ENCODE results near the gene POFUT1.
A peak's percentile ranks its signal among the peaks of the same experiment; 100 is the strongest.
"Not testable (repeated sequence)": the region's sequence is repeated elsewhere in the genome, so short reads cannot be mapped to it uniquely, and the experiment has no call there.

DNA sequence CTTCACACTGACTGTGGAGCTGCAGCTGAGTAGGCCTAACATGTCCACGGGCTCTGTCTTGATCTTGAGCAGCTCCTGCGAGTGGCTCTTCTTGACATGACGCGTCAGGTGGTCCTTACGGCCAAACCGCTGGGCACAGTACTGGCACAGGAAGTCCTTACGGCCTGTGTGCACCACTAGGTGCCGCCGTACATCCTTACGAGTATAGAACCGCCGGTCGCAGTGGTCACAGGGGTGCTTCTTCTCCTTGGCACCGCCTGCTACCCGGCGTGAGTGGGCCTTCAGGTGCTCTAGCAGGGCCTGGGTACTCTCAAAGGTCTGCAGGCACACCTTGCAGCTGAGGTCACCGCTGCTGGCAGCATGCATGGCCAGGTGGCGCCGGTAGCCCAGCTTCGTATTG is 10.5 kb upstream of the POFUT1 start:
- TF ChIP-seq CTCF (IDR thresholded peaks at IDR 0.05); USF2 (IDR thresholded peaks at IDR 0.05); HOXA7 (CRISPR knock-in tag; IDR thresholded peaks at IDR 0.05); CHD2 (IDR thresholded peaks at IDR 0.05; ENCODE audit: low read length, partially characterized antibody); RFX5 (IDR thresholded peaks at IDR 0.05); MAZ (IDR thresholded peaks at IDR 0.05; ENCODE audit: borderline replicate concordance, low read depth, low read length); POLR2AphosphoS2 (conservative IDR thresholded peaks at IDR 0.05; ENCODE audit: low read length); BHLHE40 (IDR thresholded peaks at IDR 0.05; ENCODE audit: low read depth, low read length); EP300 (IDR thresholded peaks at IDR 0.05): not testable (repeated sequence)
- TF ChIP-seq, protein P1, sequence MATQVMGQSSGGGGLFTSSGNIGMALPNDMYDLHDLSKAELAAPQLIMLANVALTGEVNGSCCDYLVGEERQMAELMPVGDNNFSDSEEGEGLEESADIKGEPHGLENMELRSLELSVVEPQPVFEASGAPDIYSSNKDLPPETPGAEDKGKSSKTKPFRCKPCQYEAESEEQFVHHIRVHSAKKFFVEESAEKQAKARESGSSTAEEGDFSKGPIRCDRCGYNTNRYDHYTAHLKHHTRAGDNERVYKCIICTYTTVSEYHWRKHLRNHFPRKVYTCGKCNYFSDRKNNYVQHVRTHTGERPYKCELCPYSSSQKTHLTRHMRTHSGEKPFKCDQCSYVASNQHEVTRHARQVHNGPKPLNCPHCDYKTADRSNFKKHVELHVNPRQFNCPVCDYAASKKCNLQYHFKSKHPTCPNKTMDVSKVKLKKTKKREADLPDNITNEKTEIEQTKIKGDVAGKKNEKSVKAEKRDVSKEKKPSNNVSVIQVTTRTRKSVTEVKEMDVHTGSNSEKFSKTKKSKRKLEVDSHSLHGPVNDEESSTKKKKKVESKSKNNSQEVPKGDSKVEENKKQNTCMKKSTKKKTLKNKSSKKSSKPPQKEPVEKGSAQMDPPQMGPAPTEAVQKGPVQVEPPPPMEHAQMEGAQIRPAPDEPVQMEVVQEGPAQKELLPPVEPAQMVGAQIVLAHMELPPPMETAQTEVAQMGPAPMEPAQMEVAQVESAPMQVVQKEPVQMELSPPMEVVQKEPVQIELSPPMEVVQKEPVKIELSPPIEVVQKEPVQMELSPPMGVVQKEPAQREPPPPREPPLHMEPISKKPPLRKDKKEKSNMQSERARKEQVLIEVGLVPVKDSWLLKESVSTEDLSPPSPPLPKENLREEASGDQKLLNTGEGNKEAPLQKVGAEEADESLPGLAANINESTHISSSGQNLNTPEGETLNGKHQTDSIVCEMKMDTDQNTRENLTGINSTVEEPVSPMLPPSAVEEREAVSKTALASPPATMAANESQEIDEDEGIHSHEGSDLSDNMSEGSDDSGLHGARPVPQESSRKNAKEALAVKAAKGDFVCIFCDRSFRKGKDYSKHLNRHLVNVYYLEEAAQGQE (IDR thresholded peaks at IDR 0.05) = not testable (repeated sequence)
- TF ChIP-seq RAD21 (conservative IDR thresholded peaks at IDR 0.05 in 1 of 2, IDR thresholded peaks at IDR 0.05 in 1 of 2) = peak in 1 of 2 experiments; percentile 18; a peak in 1 of 5 replicates

Measured in A549 (cell line).